ENCODE data around the gene KLHDC10.
"Not testable (repeated sequence)": the region's sequence is repeated elsewhere in the genome, so short reads cannot be mapped to it uniquely, and the experiment has no call there.

The KLHDC10 gene

GRCh38 chr7:130032698-130033097 lies 37.6 kb upstream of the KLHDC10 start:
- no peak overlapping the region for H3K4me3 ChIP-seq (ENCODE audit: control insufficient read depth, low read depth, low read length)
- no peak for DNase-seq (ENCODE audit: low read depth)
- no peak for TF ChIP-seq CTCF (IDR thresholded peaks at IDR 0.05; ENCODE audit: control insufficient read depth, insufficient read depth, low read depth, low read length, missing control alignments)

GRCh38 chr7:130037703-130038102 lies 32.6 kb upstream of the KLHDC10 start:
- peak; percentile 38 for TF ChIP-seq CTCF (IDR thresholded peaks at IDR 0.05; ENCODE audit: control insufficient read depth, insufficient read depth, low read depth, low read length, missing control alignments)
- H3K4me3 ChIP-seq (ENCODE audit: control insufficient read depth, low read depth, low read length) = no peak overlapping the region
- DNase-seq (ENCODE audit: low read depth) = no peak

GRCh38 chr7:130040576-130040975 lies 29.8 kb upstream of the KLHDC10 start:
- H3K4me3 ChIP-seq (ENCODE audit: control insufficient read depth, low read depth, low read length) = no peak overlapping the region
- no peak for DNase-seq (ENCODE audit: low read depth)
- no peak for TF ChIP-seq CTCF (IDR thresholded peaks at IDR 0.05; ENCODE audit: control insufficient read depth, insufficient read depth, low read depth, low read length, missing control alignments)

GRCh38 chr7:130047831-130048230 lies 22.5 kb upstream of the KLHDC10 start:
- no peak for TF ChIP-seq CTCF (IDR thresholded peaks at IDR 0.05; ENCODE audit: control insufficient read depth, insufficient read depth, low read depth, low read length, missing control alignments)
- no peak overlapping the region for H3K4me3 ChIP-seq (ENCODE audit: control insufficient read depth, low read depth, low read length)
- no peak for DNase-seq (ENCODE audit: low read depth)

GRCh38 chr7:130048906-130049305 lies 21.4 kb upstream of the KLHDC10 start:
- no peak for DNase-seq (ENCODE audit: low read depth)
- no peak overlapping the region for H3K4me3 ChIP-seq (ENCODE audit: control insufficient read depth, low read depth, low read length)
- no peak for TF ChIP-seq CTCF (IDR thresholded peaks at IDR 0.05; ENCODE audit: control insufficient read depth, insufficient read depth, low read depth, low read length, missing control alignments)

GRCh38 chr7:130052250-130052649 lies 18.1 kb upstream of the KLHDC10 start:
- DNase-seq (ENCODE audit: low read depth); H3K4me3 ChIP-seq (ENCODE audit: control insufficient read depth, low read depth, low read length): not testable (repeated sequence)

GRCh38 chr7:130055198-130055597 lies 15.1 kb upstream of the KLHDC10 start:
- H3K4me3 ChIP-seq (ENCODE audit: control insufficient read depth, low read depth, low read length); DNase-seq (ENCODE audit: low read depth): not testable (repeated sequence)

- DNase-seq (ENCODE audit: low read depth) = no peak
- no peak overlapping the region for H3K4me3 ChIP-seq (ENCODE audit: control insufficient read depth, low read depth, low read length)
- TF ChIP-seq CTCF (IDR thresholded peaks at IDR 0.05; ENCODE audit: control insufficient read depth, insufficient read depth, low read depth, low read length, missing control alignments) = no peak
Measured at GRCh38 chr7:130062246-130062645, 8.1 kb upstream of the KLHDC10 start.

Data from AG09309 (cell line).